Neural cell (in vitro differentiated cells): ENCODE data around the gene HEPACAM2.

Experiments
- CTCF ChIP-seq: fragments of 450-650 bp; IDR thresholded peaks from 2 replicates; pipeline ENCODE4 v1.5.1; 2014; ENCODE audit warnings: antibody characterized with exemption, mild to moderate bottlenecking, moderate library complexity; ENCODE audit not compliant: poor library complexity, severe bottlenecking
- EP300 ChIP-seq: fragments of 450-650 bp; conservative IDR thresholded peaks from 2 replicates; pipeline ENCODE4 v1.6.1; 2014; ENCODE audit warnings: antibody characterized with exemption, mild to moderate bottlenecking, moderate library complexity; ENCODE audit not compliant: poor library complexity, severe bottlenecking
- EZH2 ChIP-seq: fragments of 200-600, 300-800 bp; shearing (Covaris generic), sonication (generic); IDR thresholded peaks from 2 replicates; pipeline ENCODE4 v1.6.1; 2014; ENCODE audit warnings: antibody characterized with exemption, low read length, borderline replicate concordance, mild to moderate bottlenecking; ENCODE audit not compliant: insufficient read depth, poor library complexity, severe bottlenecking
- POLR2AphosphoS5 ChIP-seq: IDR thresholded peaks from 2 replicates; pipeline ENCODE4 v1.6.1; 2012
- RAD21 ChIP-seq: fragments of 450-650 bp; conservative IDR thresholded peaks from 2 replicates; pipeline ENCODE4 v1.6.1; 2014; ENCODE audit warnings: antibody characterized with exemption, mild to moderate bottlenecking, moderate library complexity
- REST ChIP-seq: IDR thresholded peaks from 2 replicates; pipeline ENCODE4 v1.6.1; 2012; ENCODE audit warnings: borderline replicate concordance
- SMC3 ChIP-seq: fragments of 450-650 bp; conservative IDR thresholded peaks from 2 replicates; pipeline ENCODE4 v1.6.1; 2014; ENCODE audit warnings: antibody characterized with exemption, mild to moderate bottlenecking, moderate library complexity; ENCODE audit not compliant: poor library complexity
- TAF1 ChIP-seq: IDR thresholded peaks from 2 replicates; pipeline ENCODE4 v1.6.1; 2012; ENCODE audit warnings: low read depth

- no peak for TF ChIP-seq POLR2AphosphoS5
- TF ChIP-seq RAD21, result no peak
- TF ChIP-seq REST, result no peak
- TF ChIP-seq EZH2, result no peak
- no peak for TF ChIP-seq CTCF
- TF ChIP-seq TAF1, result no peak
- TF ChIP-seq SMC3, result no peak
- TF ChIP-seq EP300, result no peak
Measured at GRCh38 chr7:93205046-93205445, 21.2 kb downstream of the HEPACAM2 start.
